GM03348 (cell line): Measurements from ENCODE around the gene GNG8.

ENCODE experiments used
- DNase-seq: peaks from one replicate; pipeline ENCODE4 v3.0.0; 2012; ENCODE audit warnings: low spot score

The GNG8 gene

DNA sequence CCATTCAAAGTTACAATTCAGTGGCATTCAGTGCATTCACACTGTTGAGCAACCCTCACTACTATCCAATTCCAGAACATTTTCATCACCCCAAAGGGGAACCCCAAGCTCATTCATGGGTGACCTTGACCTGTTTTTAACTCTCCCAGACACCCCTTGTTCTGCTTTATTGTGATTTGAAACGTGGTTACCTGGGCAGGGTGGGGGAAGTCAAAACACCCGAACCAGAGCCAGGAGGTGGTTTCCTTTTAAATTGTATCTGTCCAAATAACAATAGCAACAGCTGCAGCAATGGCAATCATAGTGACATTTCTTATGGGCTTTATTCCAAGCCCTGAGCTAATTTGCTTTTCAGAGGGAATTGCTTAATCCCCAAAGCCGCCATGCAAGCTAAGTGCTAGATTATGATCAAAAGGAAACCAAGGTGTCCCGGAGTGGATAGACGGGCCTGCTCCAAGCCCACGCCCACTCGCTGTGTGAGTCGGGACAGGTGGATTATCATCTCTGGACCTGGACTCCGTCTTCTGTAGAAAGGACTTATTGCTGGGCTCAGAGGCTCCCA is 17.3 kb downstream of the GNG8 start:
- no peak for DNase-seq

DNA sequence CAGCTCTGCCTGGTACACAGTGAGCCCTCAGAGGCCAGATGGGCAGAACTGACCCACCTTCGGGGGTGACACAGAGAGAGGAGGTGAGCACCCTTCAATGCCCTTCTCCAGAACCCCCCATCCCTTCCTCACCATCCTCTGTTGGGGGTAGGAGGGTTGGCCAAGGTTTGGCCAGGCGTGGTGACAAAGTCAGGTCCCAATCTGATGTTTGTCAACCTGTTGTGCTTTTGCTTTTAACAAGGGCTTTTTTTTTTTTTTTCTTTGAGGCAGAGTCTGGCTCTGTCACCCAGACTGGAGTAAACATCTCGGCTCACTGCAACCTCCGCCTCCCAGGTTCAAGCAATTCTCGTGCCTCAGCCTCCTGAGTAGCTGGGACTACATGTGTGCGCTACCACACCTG is 18.4 kb downstream of the GNG8 start:
- no peak for DNase-seq

DNA sequence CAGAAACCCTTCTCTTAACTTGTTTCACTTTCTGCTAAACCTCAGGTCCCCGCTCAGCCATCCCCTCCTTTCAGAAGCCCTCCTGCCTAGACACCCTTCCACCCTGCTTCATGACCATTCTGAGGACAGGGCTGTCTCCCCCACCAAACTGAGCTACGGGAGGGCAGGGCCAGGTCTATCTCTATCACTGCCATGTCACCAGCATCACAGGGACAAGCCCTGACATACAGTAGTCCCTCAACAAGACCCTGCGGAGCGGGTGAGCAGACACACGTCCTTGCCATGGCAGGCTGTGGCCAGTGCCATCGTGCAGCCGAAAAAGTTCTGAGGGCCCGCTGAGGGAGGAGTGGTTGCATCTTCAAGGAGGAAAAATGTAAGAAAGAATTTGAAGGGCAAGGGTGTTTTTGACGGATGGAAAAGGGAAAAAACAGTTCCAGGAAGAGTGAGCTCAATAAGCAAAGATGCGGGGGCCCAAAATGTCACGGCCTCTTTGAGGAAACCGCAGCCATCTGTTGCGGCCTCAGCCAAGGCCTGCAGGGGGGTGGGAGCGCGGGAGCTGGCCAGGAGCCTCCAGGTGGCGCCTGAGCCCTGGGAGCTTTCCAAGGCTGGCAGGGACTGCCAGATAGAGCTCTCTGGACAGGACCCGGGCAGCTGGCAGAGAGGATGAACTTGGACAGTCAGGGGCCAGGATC is 19.2 kb downstream of the GNG8 start:
- DNase-seq = peak; percentile 67

- DNase-seq = no peak
Measured at GRCh38 chr19:46615966-46616365, 20.0 kb downstream of the GNG8 start.

- DNase-seq = peak; percentile 89
Measured at GRCh38 chr19:46614114-46614722, 21.8 kb downstream of the GNG8 start.

DNA sequence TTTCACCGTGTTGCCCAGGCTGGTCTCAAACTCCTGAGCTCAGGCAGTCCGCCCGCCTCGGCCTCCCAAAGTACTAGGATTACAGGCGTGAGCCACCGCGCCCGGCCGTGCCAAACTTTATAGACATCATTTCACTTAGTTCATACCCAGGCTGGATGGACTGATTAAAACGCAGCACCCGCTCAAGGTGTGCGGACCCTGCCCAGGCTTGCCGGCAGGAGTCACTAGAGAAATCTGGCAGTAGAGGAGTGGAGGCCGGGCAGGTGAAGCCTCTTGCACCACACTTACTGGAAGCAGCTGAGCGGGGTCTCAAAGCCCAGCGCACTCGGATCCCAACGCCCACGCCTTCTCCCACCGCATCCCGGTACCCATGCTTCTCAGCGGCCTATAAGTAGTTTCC is 22.5 kb downstream of the GNG8 start:
- DNase-seq = no peak

DNA sequence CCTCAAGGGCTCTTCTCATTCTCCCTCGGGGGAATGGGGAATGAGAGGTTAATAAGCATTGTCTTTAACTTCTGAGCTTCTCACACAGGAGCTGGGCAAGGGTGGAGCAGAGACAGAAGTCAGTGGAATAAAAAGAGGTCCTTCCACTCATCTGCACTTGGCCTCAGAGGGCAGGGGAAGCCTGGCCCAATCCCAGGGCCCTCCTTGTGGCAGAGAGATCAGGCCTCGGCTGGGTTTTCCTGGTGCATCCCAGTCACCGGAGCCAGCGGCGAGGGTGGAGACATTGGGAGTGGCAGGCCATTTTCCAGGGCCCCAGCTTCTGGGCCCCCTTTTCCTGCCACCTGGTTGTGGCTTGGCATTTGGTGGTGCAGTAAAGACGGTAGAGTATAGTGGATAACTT is 24.2 kb downstream of the GNG8 start:
- DNase-seq = peak; percentile 3

GRCh38 chr19:46610851-46611770 is 24.9 kb downstream of the GNG8 start:
- peak; percentile 25 for DNase-seq

- no peak for DNase-seq
Measured at GRCh38 chr19:46610413-46610775, 25.6 kb downstream of the GNG8 start.

GRCh38 chr19:46609511-46610412 is 26.2 kb downstream of the GNG8 start:
- DNase-seq = no peak

GRCh38 chr19:46608581-46609345 is 27.2 kb downstream of the GNG8 start:
- no peak for DNase-seq

- no peak for DNase-seq
Measured at GRCh38 chr19:46608178-46608577, 27.8 kb downstream of the GNG8 start.

DNA sequence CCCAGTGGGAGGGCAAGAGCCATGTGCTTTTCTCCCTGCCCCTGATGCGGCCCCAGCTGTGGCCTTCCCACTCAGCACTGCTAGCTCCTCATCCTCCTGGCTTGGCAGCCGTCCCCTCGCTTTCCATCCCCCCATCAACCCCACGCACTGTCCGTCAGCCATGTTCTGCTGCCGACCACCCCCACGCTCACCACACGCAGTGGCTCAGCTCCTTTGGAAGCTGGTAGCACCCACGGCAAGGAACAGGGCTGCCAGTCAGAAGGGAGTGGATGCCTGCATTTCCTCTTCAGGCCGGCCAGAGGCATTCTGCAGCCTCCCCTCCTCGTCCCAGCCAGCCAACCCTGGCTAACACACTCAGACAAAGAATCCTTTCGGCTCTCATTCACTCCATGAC is 28.6 kb downstream of the GNG8 start:
- no peak for DNase-seq

GRCh38 chr19:46606681-46607447 is 29.1 kb downstream of the GNG8 start:
- DNase-seq = no peak

- DNase-seq = no peak
Measured at GRCh38 chr19:46606019-46606418, 30.0 kb downstream of the GNG8 start.

- DNase-seq = no peak
Measured at GRCh38 chr19:46605356-46605821, 30.6 kb downstream of the GNG8 start.

- no peak for DNase-seq
Measured at GRCh38 chr19:46604781-46605355, 31.1 kb downstream of the GNG8 start.

GRCh38 chr19:46603752-46604231 is 32.2 kb downstream of the GNG8 start:
- no peak for DNase-seq

- no peak for DNase-seq
Measured at GRCh38 chr19:46603195-46603637, 32.8 kb downstream of the GNG8 start.
